GM04504 (cell line): ENCODE measurements around the gene BBS9.
"Not testable (repeated sequence)": the region's sequence is repeated elsewhere in the genome, so short reads cannot be mapped to it uniquely, and the experiment has no call there.

ENCODE experiments used
- DNase-seq: peaks from one replicate; pipeline ENCODE4 v3.0.0-alpha.2; 2012; ENCODE audit warnings: low read depth

The BBS9 gene

GRCh38 chr7:33196221-33196620 lies 66.9 kb downstream of the BBS9 start:
- DNase-seq: no peak

- DNase-seq: no peak
These were observed 70.9 kb downstream of the BBS9 start for GRCh38 chr7:33200282-33200681.

GRCh38 chr7:33201821-33202220 lies 72.5 kb downstream of the BBS9 start:
- DNase-seq: no peak

- DNase-seq: no peak
These were observed 81.6 kb downstream of the BBS9 start for GRCh38 chr7:33210958-33211357.

- no peak for DNase-seq
These were observed 82.8 kb downstream of the BBS9 start for GRCh38 chr7:33212144-33212543.

- no peak for DNase-seq
These were observed 86.6 kb downstream of the BBS9 start for GRCh38 chr7:33215992-33216391.

GRCh38 chr7:33217595-33217994 lies 88.2 kb downstream of the BBS9 start:
- no peak for DNase-seq

GRCh38 chr7:33218841-33219535 lies 89.6 kb downstream of the BBS9 start:
- DNase-seq: not testable (repeated sequence)

GRCh38 chr7:33220231-33220630 lies 90.9 kb downstream of the BBS9 start:
- no peak for DNase-seq

GRCh38 chr7:33221390-33221789 lies 92.0 kb downstream of the BBS9 start:
- DNase-seq: no peak

GRCh38 chr7:33232632-33233145 lies 103.3 kb downstream of the BBS9 start:
- no peak for DNase-seq

GRCh38 chr7:33233659-33234058 lies 104.3 kb downstream of the BBS9 start:
- DNase-seq: no peak

- no peak for DNase-seq
These were observed 107.7 kb downstream of the BBS9 start for GRCh38 chr7:33237036-33237435.

GRCh38 chr7:33243319-33243881 lies 114.0 kb downstream of the BBS9 start:
- DNase-seq: no peak

GRCh38 chr7:33248671-33249070 lies 119.3 kb downstream of the BBS9 start:
- no peak for DNase-seq

GRCh38 chr7:33250421-33250871 lies 121.1 kb downstream of the BBS9 start:
- peak; percentile 76 for DNase-seq

- no peak for DNase-seq
These were observed 121.9 kb downstream of the BBS9 start for GRCh38 chr7:33251301-33251700.

- no peak for DNase-seq
These were observed 129.2 kb downstream of the BBS9 start for GRCh38 chr7:33258491-33258951.

GRCh38 chr7:33261585-33261984 lies 132.2 kb downstream of the BBS9 start:
- DNase-seq: no peak

GRCh38 chr7:33262476-33262875 lies 133.1 kb downstream of the BBS9 start:
- no peak for DNase-seq

- DNase-seq: not testable (repeated sequence)
These were observed 142.5 kb downstream of the BBS9 start for GRCh38 chr7:33271839-33272371.

- DNase-seq: no peak
These were observed 144.0 kb downstream of the BBS9 start for GRCh38 chr7:33273356-33273755.

GRCh38 chr7:33276325-33276724 lies 147.0 kb downstream of the BBS9 start:
- no peak for DNase-seq
